HCT116 (cell line): Measurements from ENCODE around the gene TRIM10. TPM values are rescaled to one million over a fixed set of nuclear protein-coding genes. Genes with fewer than 3 reads are reported as not detected.

ENCODE experiments used
- ATAC-seq: fragments of 200-7000 bp; cut with Tn5 transposase; 2 replicates; pipeline ENCODE4 v1.9.1; 2020; ENCODE audit warnings: mild to moderate bottlenecking, moderate library complexity
- BruUV-seq: library from RNA; stranded (reverse); fragments of 400-500 nt; replicated peaks from 2 replicates; lab custom pipeline; 2021; lab: Mats Ljungman, UMichigan
- CTCF ChIA-PET: fragments of 300-600 bp; sonication (Branson Sonifier 250); formaldehyde crosslinking; loops from one replicate; lab custom pipeline; 2021; ENCODE audit warnings: antibody characterized with exemption; lab: Charles Lee
- POLR2A ChIA-PET: fragments of 300-600, 350-600 bp; sonication (Branson Sonifier 250); formaldehyde crosslinking; loops from one replicate; lab custom pipeline; 2021; ENCODE audit warnings: antibody characterized with exemption; lab: Charles Lee
- RAD21 ChIA-PET, 2 experiments: fragments of 300-600 bp; sonication (Branson Sonifier 250); formaldehyde crosslinking; loops; one replicate each; lab custom pipeline; 2023; ENCODE audit warnings: low total read pairs in 2 of 2; ENCODE audit not compliant: uncharacterized antibody in 2 of 2, unreplicated experiment in 2 of 2, low non-redundant PET in 1 of 2; lab: Charles Lee
- DNase-seq: peaks from one replicate; pipeline ENCODE4 v3.0.0-alpha.2; 2010; ENCODE audit warnings: low read depth, low spot score
- H2AFZ ChIP-seq: fragments of 200-600 bp; shearing (Covaris generic), sonication (generic); 2 replicates; pipeline ENCODE4 v1.6.1; 2017; ENCODE audit warnings: low read depth, mixed run types, mixed read lengths, antibody characterized with exemption, low read length; ENCODE audit not compliant: poor library complexity, severe bottlenecking
- H3K27ac ChIP-seq: 2 replicates; pipeline ENCODE4 v1.5.1; 2012; ENCODE audit warnings: low read depth, low read length
- H3K27me3 ChIP-seq: fragments of 200-600 bp; sonication (generic); 2 replicates; pipeline ENCODE4 v1.6.1; 2016; ENCODE audit warnings: mixed run types, low read length, mixed read lengths; ENCODE audit not compliant: insufficient read depth
- H3K36me3 ChIP-seq, 2 experiments: fragments of 200-500 bp in 1 of 2; fragments of 200-600 bp in 1 of 2; sonication (Bioruptor generic) in 1 of 2; sonication (generic) in 1 of 2; 2 replicates each; pipeline versions ENCODE4 v1.5.1 to v1.6.1; 2014 to 2016; ENCODE audit warnings: low read length in 2 of 2, inconsistent platforms in 1 of 2, mixed read lengths in 1 of 2, mixed run types in 1 of 2; ENCODE audit not compliant: insufficient read depth in 2 of 2, control insufficient read depth in 1 of 2
- H3K4me1 ChIP-seq, 2 experiments: fragments of 200-600 bp in 1 of 2; sonication (generic) in 1 of 2; 2 replicates each; pipeline versions ENCODE4 v1.5.1 to v1.6.1; 2012 to 2017; ENCODE audit warnings: low read length in 2 of 2, inconsistent platforms in 1 of 2, mild to moderate bottlenecking in 1 of 2, mixed read lengths in 1 of 2, mixed run types in 1 of 2, moderate library complexity in 1 of 2; ENCODE audit not compliant: insufficient read depth in 2 of 2, control insufficient read depth in 1 of 2
- H3K4me2 ChIP-seq: fragments of 200-600 bp; sonication (generic); 2 replicates; pipeline ENCODE4 v1.6.1; 2017; ENCODE audit warnings: mixed run types, low read length, mixed read lengths
- H3K4me3 ChIP-seq, 2 experiments: fragments of 200-600 bp in 1 of 2; sonication (generic) in 1 of 2; replicated peaks in 1 of 2; 2 replicates each; pipeline ENCODE4 v1.5.1; 2011 to 2016; ENCODE audit warnings: low read length in 2 of 2, control low read depth in 1 of 2, low read depth in 1 of 2, mild to moderate bottlenecking in 1 of 2, mixed read lengths in 1 of 2, mixed run types in 1 of 2
- H3K79me2 ChIP-seq: fragments of 200-600 bp; sonication (generic); 2 replicates; pipeline ENCODE4 v1.6.1; 2017; ENCODE audit warnings: mild to moderate bottlenecking, mixed run types, low read length, moderate library complexity, mixed read lengths; ENCODE audit not compliant: insufficient read depth
- H3K9ac ChIP-seq: fragments of 200-600 bp; sonication (generic); 2 replicates; pipeline ENCODE4 v1.6.1; 2016; ENCODE audit warnings: low read length, mixed read lengths
- H3K9me2 ChIP-seq: fragments of 200-600 bp; sonication (generic), shearing (Covaris generic); 2 replicates; pipeline ENCODE4 v1.6.1; 2017; ENCODE audit warnings: mixed run types, mild to moderate bottlenecking, moderate library complexity; ENCODE audit not compliant: insufficient read depth
- H3K9me3 ChIP-seq, 2 experiments: fragments of 200-500 bp in 1 of 2; fragments of 200-600 bp in 1 of 2; sonication (Bioruptor generic) in 1 of 2; sonication (generic) in 1 of 2; 2 replicates each; pipeline ENCODE4 v1.6.1; 2014 to 2017; ENCODE audit warnings: low read length in 2 of 2, mixed read lengths in 2 of 2, inconsistent platforms in 1 of 2, low read depth in 1 of 2, mild to moderate bottlenecking in 1 of 2, mixed run types in 1 of 2, moderate library complexity in 1 of 2; ENCODE audit not compliant: control insufficient read depth in 1 of 2, insufficient read depth in 1 of 2
- H4K20me1 ChIP-seq: fragments of 200-600 bp; sonication (generic), shearing (Covaris generic); 2 replicates; pipeline ENCODE4 v1.6.1; 2017; ENCODE audit warnings: mixed run types, mild to moderate bottlenecking, moderate library complexity; ENCODE audit not compliant: insufficient read depth
- ATF3 ChIP-seq: IDR thresholded peaks from 2 replicates; pipeline ENCODE4 v1.6.1; 2012
- CBX3 ChIP-seq: IDR thresholded peaks from 2 replicates; pipeline ENCODE4 v1.6.1; 2012; ENCODE audit warnings: low read depth
- CTCF ChIP-seq, 3 experiments: fragments of 200-600 bp in 1 of 3; sonication (generic) in 1 of 3; IDR thresholded peaks in 2 of 3; conservative IDR thresholded peaks in 1 of 3; 2 replicates each; pipeline ENCODE4 v1.5.1; 2012 to 2017; ENCODE audit warnings: low read depth in 2 of 3, low read length in 2 of 3, antibody characterized with exemption in 1 of 3, borderline replicate concordance in 1 of 3, control low read depth in 1 of 3, mild to moderate bottlenecking in 1 of 3, mixed read lengths in 1 of 3, mixed run types in 1 of 3, moderate library complexity in 1 of 3; ENCODE audit not compliant: insufficient read depth in 1 of 3
- EZH2 ChIP-seq: fragments of 200-600 bp; sonication (generic); IDR thresholded peaks from 2 replicates; pipeline ENCODE4 v1.6.1; 2017; ENCODE audit warnings: antibody characterized with exemption, mixed run types
- EZH2phosphoT487 ChIP-seq: fragments of 200-600 bp; IDR thresholded peaks from 2 replicates; pipeline ENCODE4 v1.6.1; 2018; ENCODE audit warnings: antibody characterized with exemption, borderline replicate concordance
- FOSL1 ChIP-seq: IDR thresholded peaks from 2 replicates; pipeline ENCODE4 v1.6.1; 2012; ENCODE audit warnings: low read depth
- JUND ChIP-seq: IDR thresholded peaks from 2 replicates; pipeline ENCODE4 v1.6.1; 2012
- MAX ChIP-seq: IDR thresholded peaks from 2 replicates; pipeline ENCODE4 v1.6.1; 2012
- POLR2AphosphoS5 ChIP-seq: IDR thresholded peaks from 2 replicates; pipeline ENCODE4 v1.6.1; 2011; ENCODE audit warnings: mild to moderate bottlenecking, low read depth, low read length, moderate library complexity
- RAD21 ChIP-seq: IDR thresholded peaks from 2 replicates; pipeline ENCODE4 v1.6.1; 2012; ENCODE audit warnings: low read depth, mild to moderate bottlenecking
- REST ChIP-seq: IDR thresholded peaks from 2 replicates; pipeline ENCODE4 v1.6.1; 2012; ENCODE audit warnings: low read depth
- YY1 ChIP-seq: IDR thresholded peaks from 2 replicates; pipeline ENCODE4 v1.6.1; 2011; ENCODE audit warnings: low read length, low read depth, moderate library complexity, mild to moderate bottlenecking; ENCODE audit not compliant: insufficient replicate concordance; ENCODE audit errors: extremely low read depth
- ZNF274 ChIP-seq: fragments of 200-500 bp; sonication (Bioruptor generic); IDR thresholded peaks from 2 replicates; pipeline ENCODE4 v1.6.1; 2014; ENCODE audit warnings: mild to moderate bottlenecking, low read depth, low read length, inconsistent platforms
- intact Hi-C: fragments of 100-400 bp; cut with micrococcal nuclease; formaldehyde crosslinking; loops from 2 replicates; pipeline ENCODE4 v1.10.0; 2022
- total RNA-seq: library from RNA; stranded (reverse); gene quantifications from one replicate; pipeline ENCODE4 v1.2.1, GENCODE V29; 2021; ENCODE audit not compliant: unreplicated experiment

Gene TRIM10
- total RNA-seq, 1 experiment from 2014 or later, result 0.98 TPM

- no peak overlapping the region for H3K4me3 ChIP-seq
- ChIA-PET RAD21 (no interaction called here), CTCF (interaction anchor here (1.0 kb wide), 1 partner anchor 21 kb away, joined by 3 read pairs; no protein-coding TSS in a partner anchor), POLR2A (no interaction called here)
- no peaks in the 10 kb centered on the region for H3K9me3 ChIP-seq
- no peak overlapping the region for H3K9ac ChIP-seq
- no peaks in the 10 kb centered on the region for H3K79me2 ChIP-seq
- no peaks in the 10 kb centered on the region for H3K27me3 ChIP-seq
- H3K4me1 ChIP-seq, result peaks cover 27 to 31% of the 10 kb centered on the region in 2 experiments
- H3K9me2 ChIP-seq, result no peaks in the 10 kb centered on the region
- intact Hi-C loops, result no loop called here
- H3K4me2 ChIP-seq, result no peak overlapping the region
- H4K20me1 ChIP-seq, result no peaks in the 10 kb centered on the region
- ATAC-seq, result no peak
- no peak for DNase-seq
- BruUV-seq, result no TSS peak
- TF ChIP-seq EZH2 (no peak), CTCF (IDR thresholded peaks at IDR 0.05 in 2 of 3, conservative IDR thresholded peaks at IDR 0.05 in 1 of 3; ENCODE audit: borderline replicate concordance in 1 of 3, insufficient read depth in 1 of 3, low read depth in 2 of 3, low read length in 2 of 3) (no peak), MAX (no peak), EZH2phosphoT487 (no peak), POLR2AphosphoS5 (no peak), YY1 (no peak), RAD21 (no peak), REST (no peak), CBX3 (no peak), ZNF274 (no peak), FOSL1 (no peak), ATF3 (no peak), JUND (no peak)
- no peak overlapping the region for H2AFZ ChIP-seq
- H3K36me3 ChIP-seq, result no peaks in the 10 kb centered on the region
- H3K27ac ChIP-seq, result no peak overlapping the region
Observed at GRCh38 chr6:30152016-30152673, 8.9 kb downstream of the TRIM10 start.
